Germinal center (tissue), 1 donor: ENCODE results near the gene RGPD5.
"Not testable (repeated sequence)": the region's sequence is repeated elsewhere in the genome, so short reads cannot be mapped to it uniquely, and the experiment has no call there.

Source experiments
- DNase-seq: peaks from one replicate; pipeline ENCODE4 v3.0.0; 2012; ENCODE audit warnings: mixed read lengths, low spot score

The RGPD5 gene

DNA sequence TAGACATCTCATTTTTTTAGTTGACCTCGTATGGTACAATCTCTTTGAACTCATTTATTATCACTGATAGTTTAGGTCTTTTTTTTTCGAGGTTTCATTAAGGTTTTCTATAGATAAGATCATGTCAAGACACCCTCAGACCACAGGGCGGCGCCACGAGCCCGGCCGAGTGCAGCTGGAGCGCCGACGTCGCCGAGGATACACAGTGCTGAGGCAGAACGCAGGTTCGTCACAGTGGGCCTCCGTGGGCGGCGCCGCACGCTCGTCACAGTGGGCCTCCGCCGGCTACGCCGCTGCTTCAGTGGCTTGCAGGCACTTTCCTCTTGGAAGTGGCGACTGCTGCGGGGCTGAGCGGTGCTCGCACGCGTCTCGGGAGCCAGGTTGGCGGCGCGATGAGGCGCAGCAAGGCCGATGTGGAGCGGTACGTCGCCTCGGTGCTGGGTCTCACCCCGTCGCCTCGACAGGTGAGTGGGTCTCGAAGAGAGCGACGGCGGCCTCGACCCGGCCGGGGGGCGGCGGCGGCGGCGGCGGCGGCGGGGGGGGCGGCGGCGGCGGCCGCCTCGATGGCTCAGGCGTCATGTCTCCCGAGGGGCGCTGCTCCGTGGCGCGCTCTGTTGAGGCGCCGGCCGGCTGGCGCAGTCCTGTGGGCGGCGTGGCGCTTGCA, at the start of gene RGPD5:
RGPD5 (plus strand) TSS at position 232 of the 664 bp plus-strand sequence; CDS start at position 393, 161 bp downstream.
- not testable (repeated sequence) for DNase-seq

- DNase-seq = not testable (repeated sequence)
Observed at GRCh38 chr2:109751572-109751971, 42.5 kb upstream of the RGPD5 start.

- DNase-seq = not testable (repeated sequence)
Observed at GRCh38 chr2:109757163-109757824, 36.8 kb upstream of the RGPD5 start.

DNA sequence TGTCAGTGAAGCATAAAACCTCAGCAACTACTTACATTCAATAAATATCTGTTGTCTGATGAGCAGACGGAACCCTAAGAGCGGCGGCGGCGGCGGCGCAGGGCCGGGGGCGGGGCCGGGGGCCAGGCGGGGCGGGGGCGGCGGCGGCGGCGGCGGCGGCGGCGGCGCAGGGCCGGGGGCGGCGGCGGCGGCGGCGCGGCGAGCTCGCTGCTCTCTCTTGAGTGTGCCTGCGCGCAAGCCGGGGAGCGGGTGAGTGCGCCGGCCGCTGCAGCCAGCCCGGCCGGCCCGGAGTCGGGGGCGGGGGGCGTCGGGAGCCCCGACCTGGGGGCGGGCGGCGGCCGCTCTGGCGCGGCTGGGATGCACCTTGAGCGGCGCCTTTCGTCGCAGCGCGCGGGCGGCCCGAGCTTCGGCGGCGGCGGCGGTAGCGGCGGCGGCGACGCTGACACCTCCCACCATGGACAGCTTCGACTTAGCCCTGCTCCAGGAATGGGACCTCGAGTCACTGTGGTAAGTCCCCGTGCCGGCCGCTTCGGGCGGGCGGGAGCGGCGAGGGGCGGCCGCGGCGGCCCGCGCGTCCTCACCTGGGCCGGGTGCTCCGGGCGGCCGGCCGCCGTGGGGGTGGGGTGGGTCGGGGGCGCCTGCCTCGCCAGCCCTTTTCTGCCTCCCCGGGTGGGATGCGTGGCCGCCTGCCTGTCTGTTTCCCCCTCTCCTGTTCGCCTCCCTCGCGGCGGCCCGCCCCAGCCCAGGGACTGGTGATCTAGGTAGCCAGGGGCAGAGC, 33.7 kb upstream of the RGPD5 start:
- DNase-seq = not testable (repeated sequence)

- DNase-seq = not testable (repeated sequence)
Observed at GRCh38 chr2:109761043-109761454, 33.1 kb upstream of the RGPD5 start.

DNA sequence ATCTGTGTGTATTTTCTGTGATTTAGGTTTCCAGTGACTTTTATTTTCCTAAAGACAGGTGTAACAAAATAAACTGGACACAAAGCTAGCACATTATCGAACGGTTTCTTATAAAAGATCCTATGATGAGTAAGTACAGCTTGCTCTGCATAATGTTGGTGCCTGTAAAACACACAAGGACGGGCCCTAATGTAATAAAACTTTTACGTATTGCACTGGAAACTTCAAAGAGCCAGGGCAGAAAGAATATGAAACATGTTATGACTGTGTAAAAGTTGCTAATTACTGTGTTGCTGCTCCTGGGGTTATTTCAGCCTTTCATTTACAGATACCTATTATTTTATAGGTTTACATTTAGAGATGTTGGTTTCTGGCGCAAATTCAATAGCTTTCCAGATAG, 32.1 kb upstream of the RGPD5 start:
- DNase-seq = not testable (repeated sequence)

DNA sequence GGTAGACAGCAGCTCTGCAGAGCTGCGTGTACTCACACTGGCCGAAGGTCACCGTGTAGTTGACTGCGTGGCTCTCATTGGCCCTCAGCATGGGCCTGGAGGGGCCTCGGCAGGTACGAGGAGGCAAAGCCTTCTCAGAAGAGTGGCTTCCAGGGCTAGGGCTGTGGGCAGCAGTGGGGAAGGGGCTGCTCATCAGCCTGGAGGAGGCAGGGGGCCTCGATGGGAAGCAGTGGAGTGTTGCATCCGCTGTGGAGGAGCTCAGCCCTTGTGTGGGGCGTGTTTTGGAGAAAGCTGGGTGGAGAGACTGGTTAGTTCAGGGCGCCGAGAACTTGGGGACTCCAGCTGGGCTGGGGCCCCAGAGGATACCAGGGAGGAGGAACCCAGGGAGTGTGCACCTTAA, 28.0 kb upstream of the RGPD5 start:
- DNase-seq = not testable (repeated sequence)

- not testable (repeated sequence) for DNase-seq
Observed at GRCh38 chr2:109766886-109767578, 27.1 kb upstream of the RGPD5 start.

DNA sequence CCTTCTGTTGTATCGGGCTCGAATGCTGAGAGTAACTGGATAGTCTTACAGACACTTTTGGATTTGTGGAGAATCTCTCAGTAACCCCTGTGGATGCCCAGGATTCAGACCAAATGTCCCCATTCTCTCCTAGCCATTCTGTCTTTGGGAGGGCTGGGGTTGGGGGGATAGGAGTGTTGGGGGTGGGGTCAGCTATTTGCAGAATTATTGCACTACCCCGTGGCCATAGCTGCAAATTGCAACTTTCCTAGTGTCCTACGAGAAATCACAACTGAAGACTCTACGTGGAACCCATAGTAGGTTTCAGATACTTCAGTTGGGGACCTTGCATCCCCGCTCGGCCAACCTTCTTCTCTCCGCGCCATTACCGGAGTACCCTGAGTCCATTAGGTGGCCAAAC, 25.2 kb upstream of the RGPD5 start:
- DNase-seq = not testable (repeated sequence)

DNA sequence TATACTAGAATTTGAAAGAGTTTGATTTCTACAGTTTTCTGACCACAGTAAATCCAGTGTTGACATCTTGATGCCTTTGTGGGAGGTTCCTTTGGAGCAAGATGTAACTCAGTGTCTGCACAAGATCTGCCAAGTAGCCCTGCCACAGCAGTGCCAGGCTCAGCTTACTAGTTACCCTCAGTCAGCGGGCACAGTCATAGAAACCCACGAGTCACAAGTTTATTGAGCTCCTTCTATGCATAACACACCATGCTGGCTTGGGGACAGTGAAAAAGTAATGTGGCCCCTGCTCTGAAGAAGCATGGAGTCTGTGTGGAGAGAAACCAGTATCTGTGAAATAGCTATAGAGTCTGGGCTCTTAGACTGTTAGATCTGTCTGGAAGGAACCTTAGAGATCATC, 15.0 kb upstream of the RGPD5 start:
- DNase-seq = not testable (repeated sequence)

- DNase-seq = not testable (repeated sequence)
Observed at GRCh38 chr2:109781147-109781816, 12.8 kb upstream of the RGPD5 start.

- DNase-seq = not testable (repeated sequence)
Observed at GRCh38 chr2:109782446-109782993, 11.6 kb upstream of the RGPD5 start.

DNA sequence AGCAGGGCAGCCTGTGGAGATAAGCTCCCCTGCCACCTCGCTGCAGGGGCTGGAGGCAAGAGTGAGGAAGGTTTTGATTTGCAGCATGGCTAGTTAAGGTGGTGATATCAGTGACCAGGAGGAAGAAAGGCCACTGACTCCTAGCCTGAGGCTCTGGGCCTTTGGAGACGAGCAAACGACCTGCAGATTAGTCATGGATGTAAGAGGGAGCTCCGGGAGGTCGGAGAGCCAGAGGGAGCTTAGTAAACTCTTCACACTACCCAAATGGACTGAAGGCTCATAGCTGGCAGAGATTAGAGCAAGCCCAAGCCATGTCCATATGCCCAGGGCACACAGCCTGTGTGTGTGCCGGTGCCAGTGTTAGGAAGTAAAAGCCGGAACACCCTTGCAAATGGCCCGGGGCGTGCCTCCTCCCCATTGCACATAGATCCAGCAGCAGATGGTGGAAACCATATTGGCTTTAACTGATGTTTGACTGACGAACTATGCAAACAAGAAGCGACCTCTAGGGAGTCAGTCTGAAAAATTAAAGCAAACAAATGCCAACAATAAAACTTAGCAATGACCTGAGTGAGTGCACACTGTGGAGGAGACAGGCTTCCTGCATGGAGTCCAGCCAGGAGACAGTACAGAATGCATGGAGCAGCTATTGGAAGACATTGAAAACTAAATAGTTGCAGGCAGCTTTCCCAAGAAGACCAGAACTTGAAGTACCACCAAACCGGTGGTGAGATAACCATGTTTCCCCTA, 2.4 kb upstream of the RGPD5 start:
- DNase-seq = not testable (repeated sequence)

GRCh38 chr2:109792659-109793058, 1.4 kb upstream of the RGPD5 start:
- not testable (repeated sequence) for DNase-seq

DNA sequence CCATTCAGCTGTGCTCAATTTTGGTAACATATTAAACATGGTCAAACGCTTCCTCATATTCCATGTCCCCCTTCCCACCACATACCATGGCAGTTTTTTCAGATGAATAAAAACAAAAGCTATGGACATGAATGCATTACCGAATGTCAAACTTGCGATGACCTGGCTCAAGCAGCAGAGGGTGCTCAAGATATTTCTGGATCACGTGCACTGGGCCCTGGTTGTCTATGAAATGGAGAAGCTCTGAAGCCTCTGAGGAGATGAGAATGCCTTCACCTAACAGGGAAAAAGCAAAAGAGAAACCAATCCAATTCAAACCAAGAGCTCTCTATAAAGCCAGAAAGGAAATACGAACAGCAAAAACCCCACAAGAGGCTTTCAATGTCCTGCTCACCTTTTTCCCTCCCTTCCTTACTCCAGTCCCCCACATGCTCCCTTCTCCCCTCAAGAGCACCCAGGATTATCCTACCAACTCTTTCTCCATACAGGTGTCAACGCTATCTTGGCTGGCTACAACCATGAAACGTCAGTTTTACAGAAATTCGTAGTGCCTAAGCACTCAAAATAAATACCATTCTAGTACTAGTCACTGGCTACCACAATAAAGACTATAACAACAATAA, 77.1 kb downstream of the RGPD5 start:
- not testable (repeated sequence) for DNase-seq

- DNase-seq = not testable (repeated sequence)
Observed at GRCh38 chr2:109876625-109877024, 82.5 kb downstream of the RGPD5 start.

DNA sequence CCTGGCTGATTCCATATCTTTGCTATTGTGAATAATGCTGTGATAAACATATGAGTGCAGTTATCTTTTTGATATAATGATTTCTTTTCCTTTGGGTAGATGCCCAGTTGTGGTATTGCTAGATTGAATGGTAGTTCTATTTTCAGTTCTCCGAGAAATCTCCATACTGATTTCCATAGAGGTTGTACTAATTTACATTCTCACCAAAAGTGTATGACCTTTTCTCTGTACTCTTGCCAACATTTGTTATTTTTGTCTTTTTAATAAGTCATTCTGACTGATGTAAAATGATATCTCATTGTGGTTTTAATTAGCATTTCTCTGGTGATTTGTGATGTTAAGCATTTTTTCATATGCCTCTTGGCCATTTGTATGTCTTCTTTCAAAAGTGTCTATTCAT, 88.0 kb downstream of the RGPD5 start:
- DNase-seq = not testable (repeated sequence)

DNA sequence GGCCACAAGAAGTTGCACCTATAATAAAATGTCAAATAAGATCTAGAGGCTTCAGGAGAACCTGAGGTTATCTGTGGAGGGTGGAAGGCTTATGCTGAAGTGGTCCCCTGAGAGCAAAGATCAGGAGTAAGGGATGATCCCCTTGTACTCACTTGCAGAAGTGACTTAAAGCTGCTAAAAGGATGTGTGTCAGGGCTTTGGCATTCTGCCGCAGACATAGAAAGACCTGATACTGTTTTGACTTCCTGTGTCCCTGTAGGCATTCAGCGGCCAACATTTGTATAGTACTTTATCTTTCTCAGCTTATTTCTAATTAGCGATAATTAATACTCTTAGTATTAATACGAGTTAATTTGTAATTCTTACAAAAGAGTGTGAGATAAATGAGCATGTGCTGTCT, 94.3 kb downstream of the RGPD5 start:
- DNase-seq = not testable (repeated sequence)

GRCh38 chr2:109889909-109890308, 95.8 kb downstream of the RGPD5 start:
- DNase-seq = not testable (repeated sequence)

- not testable (repeated sequence) for DNase-seq
Observed at GRCh38 chr2:109891024-109891423, 96.9 kb downstream of the RGPD5 start.
